ENCODE results near the gene TRIO. TPM values are rescaled to one million over a fixed set of nuclear protein-coding genes. Genes with fewer than 3 reads are reported as not detected.

The TRIO gene
- total and polyA plus RNA-seq, 8 donors: 84.4 to 151 (median 93.7) TPM

DNA sequence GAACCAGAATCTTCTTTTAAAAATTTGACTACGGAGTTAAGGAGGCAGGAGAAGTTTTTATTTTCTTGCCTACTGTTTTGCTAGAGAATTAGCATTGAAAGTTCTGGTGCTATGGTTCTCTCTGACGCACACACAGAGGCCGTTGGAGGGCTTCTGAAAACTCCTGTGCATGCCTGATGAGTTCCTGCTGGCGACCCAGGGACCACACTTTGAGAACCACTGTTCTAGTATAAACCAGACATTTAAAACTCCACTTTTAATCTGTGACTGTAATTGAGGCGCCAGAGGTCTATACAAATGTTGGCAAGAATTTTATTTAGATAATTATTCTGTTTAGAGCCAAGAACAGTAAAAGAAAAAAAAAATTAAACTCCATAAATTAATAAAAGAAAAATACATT, 338.9 kb downstream of the TRIO start:
- H3K9me3 ChIP-seq: no peaks in the 10 kb centered on the region
- no peak overlapping the region for H3K27ac ChIP-seq
- H3K4me3 ChIP-seq: no peak overlapping the region
- intact Hi-C loops (cut with DNase I): no loop called here
- H3K4me1 ChIP-seq: no peaks in the 10 kb centered on the region
- H3K36me3 ChIP-seq: peaks cover 0 to 83% of the 10 kb centered on the region in 2 donors
- H3K27me3 ChIP-seq: no peaks in the 10 kb centered on the region
- TF ChIP-seq, protein P1, sequence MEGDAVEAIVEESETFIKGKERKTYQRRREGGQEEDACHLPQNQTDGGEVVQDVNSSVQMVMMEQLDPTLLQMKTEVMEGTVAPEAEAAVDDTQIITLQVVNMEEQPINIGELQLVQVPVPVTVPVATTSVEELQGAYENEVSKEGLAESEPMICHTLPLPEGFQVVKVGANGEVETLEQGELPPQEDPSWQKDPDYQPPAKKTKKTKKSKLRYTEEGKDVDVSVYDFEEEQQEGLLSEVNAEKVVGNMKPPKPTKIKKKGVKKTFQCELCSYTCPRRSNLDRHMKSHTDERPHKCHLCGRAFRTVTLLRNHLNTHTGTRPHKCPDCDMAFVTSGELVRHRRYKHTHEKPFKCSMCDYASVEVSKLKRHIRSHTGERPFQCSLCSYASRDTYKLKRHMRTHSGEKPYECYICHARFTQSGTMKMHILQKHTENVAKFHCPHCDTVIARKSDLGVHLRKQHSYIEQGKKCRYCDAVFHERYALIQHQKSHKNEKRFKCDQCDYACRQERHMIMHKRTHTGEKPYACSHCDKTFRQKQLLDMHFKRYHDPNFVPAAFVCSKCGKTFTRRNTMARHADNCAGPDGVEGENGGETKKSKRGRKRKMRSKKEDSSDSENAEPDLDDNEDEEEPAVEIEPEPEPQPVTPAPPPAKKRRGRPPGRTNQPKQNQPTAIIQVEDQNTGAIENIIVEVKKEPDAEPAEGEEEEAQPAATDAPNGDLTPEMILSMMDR (IDR thresholded peaks at IDR 0.05): no peak
- no peak for ATAC-seq
- peak in 1 of 4 donors; percentile 28 for DNase-seq

DNA sequence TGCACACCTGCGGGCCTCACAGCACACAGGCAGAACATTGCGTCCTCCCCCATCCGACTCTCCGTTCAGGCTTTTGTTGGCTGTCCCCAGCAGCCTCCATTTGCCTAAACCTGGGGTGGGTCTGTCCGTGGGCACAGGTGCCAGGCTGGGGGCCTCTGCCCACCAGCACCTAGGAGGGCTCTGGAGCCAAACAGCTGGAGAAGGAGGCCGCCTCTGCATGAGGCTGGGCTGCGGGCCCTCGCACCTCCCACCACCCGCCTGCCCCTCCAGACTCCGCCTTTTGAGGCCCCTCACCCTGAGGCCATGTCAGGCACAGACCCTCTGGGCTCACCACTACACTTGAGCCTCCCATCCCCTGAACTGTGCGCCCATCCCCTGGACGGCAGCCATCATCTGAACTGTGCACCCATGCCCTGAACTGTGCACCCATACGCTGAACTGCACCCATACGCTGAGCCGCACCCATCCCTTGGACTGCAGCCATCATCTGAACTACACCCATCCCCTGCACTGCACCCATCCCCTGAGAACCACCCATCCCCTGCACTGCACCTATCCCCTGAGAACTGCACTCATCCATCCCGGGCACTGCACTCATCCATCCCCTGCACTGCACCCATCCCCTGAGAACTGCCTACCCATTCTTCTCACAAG, 340.5 kb downstream of the TRIO start:
- Histone ChIP-seq H3K4me3 (no peak overlapping the region), H3K36me3 (peaks cover 0 to 80% of the 10 kb centered on the region in 2 donors), H3K27me3 (no peaks in the 10 kb centered on the region), H3K9me3 (no peaks in the 10 kb centered on the region), H3K27ac (no peak overlapping the region), H3K4me1 (no peaks in the 10 kb centered on the region)
- intact Hi-C loops (cut with DNase I): no loop called here
- DNase-seq (no peak), ATAC-seq (no peak)
- TF ChIP-seq, protein P1 (IDR thresholded peaks at IDR 0.05): no peak

DNA sequence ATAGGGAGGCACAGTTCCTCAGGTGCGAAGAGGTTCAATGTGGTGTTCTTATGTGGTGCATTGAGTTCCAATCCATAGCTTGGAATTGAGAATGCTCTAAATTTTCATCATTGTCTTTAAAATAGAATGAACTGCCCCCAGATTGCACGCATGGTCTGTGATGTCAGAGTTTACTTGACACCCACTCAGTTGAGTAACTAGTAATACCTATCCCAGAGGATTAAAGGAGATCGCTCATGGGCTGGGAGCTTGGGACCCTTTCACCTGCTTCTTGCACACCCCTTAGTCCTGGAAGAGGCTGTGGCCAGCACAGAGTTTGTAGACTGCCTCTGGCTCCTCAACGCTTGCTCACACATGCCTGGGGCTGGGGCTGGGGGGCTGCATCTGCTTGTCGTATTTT, 343.3 kb downstream of the TRIO start:
- peaks cover 0 to 12% of the 10 kb centered on the region in 2 donors for H3K4me1 ChIP-seq
- DNase-seq (no peak), ATAC-seq (no peak)
- no peak overlapping the region for H3K4me3 ChIP-seq
- peaks cover 0 to 87% of the 10 kb centered on the region in 2 donors for H3K36me3 ChIP-seq
- intact Hi-C loops (cut with DNase I): no loop called here
- no peak overlapping the region for H3K27ac ChIP-seq
- TF ChIP-seq, protein P1 (IDR thresholded peaks at IDR 0.05): no peak
- no peaks in the 10 kb centered on the region for H3K27me3 ChIP-seq
- H3K9me3 ChIP-seq: no peaks in the 10 kb centered on the region

DNA sequence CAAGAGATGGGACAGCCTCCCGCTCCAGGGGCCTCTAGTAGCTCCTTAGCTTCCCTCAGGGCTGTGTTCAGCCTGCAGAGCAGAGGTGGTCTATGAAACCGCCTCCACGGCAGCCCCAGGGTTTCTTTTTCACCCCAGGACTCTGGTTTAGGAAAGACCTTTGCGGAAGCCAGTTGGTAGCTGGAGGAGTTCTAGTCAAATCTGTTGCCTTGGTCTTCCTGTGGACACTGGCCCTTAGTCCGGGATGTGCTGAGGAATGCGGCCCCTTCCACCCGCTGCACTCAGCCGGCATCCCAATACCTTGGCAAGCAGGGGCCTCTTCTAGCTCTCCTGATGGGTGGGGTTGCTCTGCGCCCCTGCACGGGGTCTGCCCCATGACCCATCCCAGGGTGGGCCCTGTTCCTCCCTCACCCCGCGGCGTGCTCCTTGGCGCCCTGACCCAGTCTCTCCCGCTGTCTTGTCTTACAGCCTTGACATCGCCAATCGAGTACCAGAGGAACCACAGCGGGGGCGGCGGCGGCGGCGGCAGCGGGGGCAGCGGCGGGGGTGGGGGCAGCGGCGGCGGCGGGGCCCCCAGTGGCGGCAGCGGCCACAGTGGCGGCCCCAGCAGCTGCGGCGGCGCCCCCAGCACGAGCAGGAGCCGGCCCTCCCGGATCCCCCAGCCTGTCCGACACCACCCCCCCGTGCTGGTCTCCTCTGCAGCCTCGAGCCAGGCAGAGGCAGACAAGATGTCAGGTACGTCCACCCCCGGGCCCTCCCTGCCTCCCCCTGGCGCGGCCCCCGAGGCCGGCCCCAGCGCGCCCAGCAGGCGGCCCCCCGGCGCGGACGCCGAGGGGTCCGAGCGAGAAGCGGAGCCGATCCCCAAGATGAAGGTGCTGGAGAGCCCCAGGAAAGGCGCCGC, 344.1 kb downstream of the TRIO start:
- TF ChIP-seq, protein P1 (IDR thresholded peaks at IDR 0.05): no peak
- H3K27me3 ChIP-seq: no peaks in the 10 kb centered on the region
- H3K4me1 ChIP-seq: peaks cover 0 to 12% of the 10 kb centered on the region in 2 donors
- intact Hi-C loops (cut with DNase I): no loop called here
- no peak for DNase-seq
- no peak overlapping the region for H3K27ac ChIP-seq
- no peak overlapping the region for H3K4me3 ChIP-seq
- H3K9me3 ChIP-seq: no peaks in the 10 kb centered on the region
- H3K36me3 ChIP-seq: peaks cover 0 to 84% of the 10 kb centered on the region in 2 donors
- no peak for ATAC-seq

DNA sequence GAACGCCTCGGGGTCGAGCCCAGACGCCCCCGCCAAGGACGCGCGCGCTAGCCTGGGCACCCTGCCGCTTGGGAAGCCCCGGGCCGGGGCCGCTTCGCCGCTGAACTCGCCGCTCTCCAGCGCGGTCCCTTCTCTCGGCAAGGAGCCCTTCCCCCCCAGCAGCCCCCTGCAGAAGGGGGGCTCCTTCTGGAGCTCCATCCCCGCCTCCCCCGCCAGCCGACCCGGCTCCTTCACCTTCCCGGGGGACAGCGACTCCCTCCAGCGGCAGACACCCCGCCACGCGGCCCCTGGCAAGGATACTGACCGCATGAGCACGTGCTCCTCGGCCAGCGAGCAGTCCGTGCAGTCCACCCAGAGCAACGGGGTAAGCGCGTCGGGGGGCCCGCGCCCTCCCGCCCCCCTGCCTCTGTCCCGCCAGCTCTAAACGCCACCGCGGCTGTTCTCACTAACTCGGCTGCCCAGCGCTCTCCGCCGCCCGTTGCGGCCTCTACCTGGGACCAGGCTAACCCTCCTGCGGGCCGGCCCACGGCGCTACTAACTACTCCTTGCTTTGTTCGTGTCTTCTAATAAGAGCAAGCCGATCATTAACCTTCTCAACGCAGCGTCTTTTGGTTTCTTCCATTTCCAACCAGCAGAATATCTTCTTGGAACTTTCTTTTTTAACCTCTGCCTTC, 344.9 kb downstream of the TRIO start:
- TF ChIP-seq, protein P1 (IDR thresholded peaks at IDR 0.05): no peak
- Histone ChIP-seq H3K4me1 (peaks cover 0 to 12% of the 10 kb centered on the region in 2 donors), H3K27me3 (no peaks in the 10 kb centered on the region), H3K36me3 (peaks cover 0 to 84% of the 10 kb centered on the region in 2 donors), H3K27ac (no peak overlapping the region), H3K4me3 (no peak overlapping the region), H3K9me3 (no peaks in the 10 kb centered on the region)
- DNase-seq: peak in 1 of 4 donors; percentile 77
- intact Hi-C loops (cut with DNase I): no loop called here
- no peak for ATAC-seq

Data from left lung (tissue), 10 donors.